GM12865 (cell line): ENCODE results near the gene TMEM82.

Source experiments
- DNase-seq: peaks from one replicate; pipeline ENCODE4 v3.0.0; 2010; ENCODE audit warnings: low read depth
- H3K4me3 ChIP-seq: 2 replicates; pipeline ENCODE4 v1.5.1; 2011; ENCODE audit warnings: mild to moderate bottlenecking, low read depth, low read length, control low read depth
- CTCF ChIP-seq: IDR thresholded peaks from 2 replicates; pipeline ENCODE4 v1.5.1; 2011; ENCODE audit warnings: low read length, control low read depth, low read depth, inconsistent platforms; ENCODE audit not compliant: insufficient read depth; ENCODE audit errors: missing control alignments

TMEM82 gene

GRCh38 chr1:15726508-15726907 lies 15.8 kb upstream of the TMEM82 start:
- no peak for TF ChIP-seq CTCF
- H3K4me3 ChIP-seq = no peak overlapping the region
- DNase-seq = no peak

- DNase-seq = no peak
- H3K4me3 ChIP-seq = no peak overlapping the region
- no peak for TF ChIP-seq CTCF
Observed at GRCh38 chr1:15727021-15727420, 15.3 kb upstream of the TMEM82 start.

- no peak overlapping the region for H3K4me3 ChIP-seq
- DNase-seq = no peak
- TF ChIP-seq CTCF = no peak
Observed at GRCh38 chr1:15727424-15727823, 14.9 kb upstream of the TMEM82 start.

GRCh38 chr1:15727866-15728534 lies 14.3 kb upstream of the TMEM82 start:
- no peak for DNase-seq
- no peak for TF ChIP-seq CTCF
- no peak overlapping the region for H3K4me3 ChIP-seq

- no peak for TF ChIP-seq CTCF
- no peak for DNase-seq
- no peak overlapping the region for H3K4me3 ChIP-seq
Observed at GRCh38 chr1:15728937-15729657, 13.2 kb upstream of the TMEM82 start.

GRCh38 chr1:15730423-15730822 lies 11.9 kb upstream of the TMEM82 start:
- no peak overlapping the region for H3K4me3 ChIP-seq
- no peak for DNase-seq
- TF ChIP-seq CTCF = no peak
